Right renal cortex interstitium (tissue), 3 donors: ENCODE measurements around the gene RNASE4. TPM values are rescaled to one million over a fixed set of nuclear protein-coding genes. Genes with fewer than 3 reads are reported as not detected.
A peak's percentile ranks its signal among the peaks of the same experiment; 100 is the strongest.
"Not testable (repeated sequence)": the region's sequence is repeated elsewhere in the genome, so short reads cannot be mapped to it uniquely, and the experiment has no call there.

Experiments
- DNase-seq, 3 donors: peaks; one replicate each; pipeline ENCODE4 v3.0.0-alpha.2; 2013; ENCODE audit warnings: low read depth in 3 of 3, low spot score in 2 of 3
- polyA plus RNA-seq, 3 donors: library from polyadenylated mRNA; unstranded; fragments of 120-200 nt; gene quantifications; one replicate each; pipeline ENCODE4 v1.2.1, GENCODE V29; 2013; ENCODE audit not compliant: insufficient read length in 3 of 3

The RNASE4 gene
- polyA plus RNA-seq, 3 donors: 2.1 to 7.0 (median 2.6) TPM

DNA sequence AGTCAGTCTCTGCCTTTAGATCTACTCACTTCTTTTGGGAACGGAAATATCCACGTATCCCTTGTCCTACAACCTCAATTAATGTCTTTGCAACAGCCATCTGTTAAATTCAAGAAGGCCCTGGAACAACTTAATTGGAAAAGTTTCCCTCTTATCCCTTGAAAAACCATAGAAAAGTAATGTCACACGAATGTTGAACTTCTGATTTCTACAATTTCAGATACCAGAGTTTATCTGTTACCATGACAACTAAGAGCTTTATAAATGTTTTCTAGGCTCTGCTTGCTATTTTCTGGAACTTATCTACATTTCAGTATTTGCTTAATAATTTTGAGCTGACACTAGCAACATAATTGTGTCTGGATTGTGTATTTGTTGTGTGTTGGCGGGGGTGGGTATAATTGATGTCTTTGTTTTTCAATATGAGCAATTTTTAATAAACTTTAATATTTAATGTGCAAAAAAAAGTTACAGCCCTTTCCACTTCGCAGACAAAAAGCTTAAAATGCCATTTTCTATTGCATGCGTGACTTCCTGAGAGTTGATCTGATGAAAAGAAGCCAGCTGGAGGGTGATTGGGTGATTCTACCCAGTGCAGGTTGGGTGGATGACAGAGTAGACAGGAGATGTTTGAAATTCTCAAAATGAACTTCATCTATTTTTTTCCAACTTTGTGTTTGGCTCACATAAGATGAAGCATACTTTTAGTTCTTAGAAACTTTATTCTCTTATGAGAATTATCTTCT lies 49.5 kb downstream of the RNASE4 start:
- no peak for DNase-seq

DNA sequence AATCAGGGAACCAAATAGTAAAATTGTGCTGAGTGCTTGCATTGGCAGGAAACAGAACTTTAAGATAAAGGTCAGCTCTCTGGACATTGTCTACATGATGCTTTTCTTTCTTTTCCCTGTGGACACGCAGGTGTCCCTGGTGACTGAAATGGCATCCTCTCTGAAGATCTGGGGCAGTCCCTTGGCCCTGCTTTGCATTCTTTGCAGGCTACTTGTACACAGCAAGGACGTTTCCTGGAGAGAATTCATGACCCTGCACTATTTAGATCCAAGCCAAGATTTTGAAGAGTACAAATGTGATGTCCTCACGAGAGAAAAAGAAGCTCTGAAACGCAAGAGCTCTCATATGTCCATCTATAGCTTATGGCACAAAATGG lies 50.1 kb downstream of the RNASE4 start:
- DNase-seq: no peak

DNA sequence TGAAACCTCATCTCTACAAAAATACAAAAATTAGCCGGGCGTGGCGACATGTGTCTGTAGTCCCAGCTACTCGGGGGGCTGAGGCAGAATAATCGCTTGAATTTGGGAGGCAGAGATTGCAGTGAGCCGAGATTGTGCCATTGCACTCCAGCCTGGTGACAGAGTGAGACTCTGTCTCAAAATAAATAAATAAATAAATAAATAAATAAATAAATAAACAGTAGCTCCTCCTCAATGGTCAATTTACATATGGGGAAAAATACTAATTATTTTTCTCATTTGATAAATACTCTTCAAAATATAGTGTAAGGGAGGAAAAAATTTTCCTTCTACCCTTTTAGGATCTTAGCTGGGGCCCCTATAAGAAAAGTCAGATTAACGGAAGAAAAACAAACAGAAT lies 53.9 kb downstream of the RNASE4 start:
- DNase-seq: not testable (repeated sequence)

DNA sequence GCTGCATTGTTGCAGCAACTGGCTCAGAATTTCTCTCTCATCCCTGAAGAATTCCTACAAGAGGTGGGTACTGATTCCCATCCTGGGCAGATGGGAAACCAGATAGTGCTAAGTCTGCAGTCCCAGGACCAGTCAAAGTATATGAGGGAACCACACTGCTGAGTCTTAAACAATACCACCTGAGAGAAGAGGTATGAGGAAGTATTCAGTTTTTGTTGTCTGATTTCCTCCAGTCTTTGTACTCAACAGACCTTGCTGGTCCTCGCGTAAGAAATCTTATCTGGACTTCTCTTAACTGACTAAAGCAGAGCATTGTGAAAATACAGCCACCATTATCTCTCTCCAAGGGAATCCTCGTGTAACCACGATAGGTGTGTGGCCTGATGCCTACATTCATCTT lies 57.8 kb downstream of the RNASE4 start:
- no peak for DNase-seq

DNA sequence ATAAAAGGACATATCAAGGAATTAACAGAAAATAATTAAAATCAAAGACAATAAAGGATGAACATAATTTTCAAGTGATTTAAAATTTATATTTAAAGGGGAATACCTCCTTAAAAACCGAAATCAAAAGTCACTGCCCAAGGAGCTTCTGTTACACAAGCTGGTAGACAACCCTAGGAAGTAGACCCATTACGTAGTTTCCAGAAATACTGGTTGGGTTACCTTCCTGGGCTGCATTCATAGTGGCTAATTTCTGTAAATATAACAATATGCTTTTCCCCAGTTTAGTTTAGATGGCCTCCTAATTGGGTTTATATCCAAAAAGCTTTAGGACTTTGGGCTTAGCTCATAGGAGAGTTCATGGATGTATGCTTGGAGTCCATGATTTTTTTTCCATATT lies 59.2 kb downstream of the RNASE4 start:
- DNase-seq: peak in 1 of 3 donors; percentile 1

DNA sequence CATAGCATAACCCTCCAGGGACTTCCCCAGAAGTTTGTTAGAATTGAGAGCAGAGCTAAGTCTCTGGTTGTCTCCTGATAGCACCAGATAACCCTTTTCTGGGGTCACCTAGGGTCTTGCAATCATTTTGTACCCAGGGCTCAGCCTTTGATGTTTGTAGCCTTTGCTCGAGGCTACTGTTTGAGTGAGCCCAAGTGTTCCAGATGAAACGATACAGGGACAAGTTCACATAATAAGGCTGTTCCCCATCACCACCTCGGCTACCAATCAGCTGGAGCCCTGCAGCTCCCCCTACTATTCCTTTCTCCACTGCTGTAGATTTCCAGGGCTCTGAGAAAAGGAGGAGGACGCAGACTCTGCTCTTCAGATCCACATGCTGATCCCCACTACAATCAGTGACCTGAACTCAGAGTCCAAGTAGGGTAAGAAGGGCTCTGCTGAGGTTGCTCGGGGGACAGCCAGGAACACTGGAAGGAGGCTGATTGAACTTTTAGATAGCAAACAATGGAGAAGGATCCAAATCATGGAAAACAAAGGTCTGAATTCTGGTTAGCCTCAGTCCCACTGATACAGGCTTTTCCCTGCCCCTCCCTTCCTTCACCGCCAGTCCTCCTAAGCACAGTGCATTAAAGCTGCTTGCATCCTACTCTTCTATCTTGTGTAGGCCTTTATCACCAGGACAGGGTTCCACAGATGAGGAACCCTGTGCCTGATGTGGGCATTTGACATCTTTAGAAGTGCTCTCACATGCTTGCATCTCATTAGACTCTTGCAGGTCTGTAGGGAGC lies 61.4 kb downstream of the RNASE4 start, which contains the start of gene EDDM3A:
Gene EDDM3A (plus strand): TSS at position 317 of the 788 bp plus-strand sequence. CDS start 1,694 bp downstream, outside the sequence.
- no peak for DNase-seq

DNA sequence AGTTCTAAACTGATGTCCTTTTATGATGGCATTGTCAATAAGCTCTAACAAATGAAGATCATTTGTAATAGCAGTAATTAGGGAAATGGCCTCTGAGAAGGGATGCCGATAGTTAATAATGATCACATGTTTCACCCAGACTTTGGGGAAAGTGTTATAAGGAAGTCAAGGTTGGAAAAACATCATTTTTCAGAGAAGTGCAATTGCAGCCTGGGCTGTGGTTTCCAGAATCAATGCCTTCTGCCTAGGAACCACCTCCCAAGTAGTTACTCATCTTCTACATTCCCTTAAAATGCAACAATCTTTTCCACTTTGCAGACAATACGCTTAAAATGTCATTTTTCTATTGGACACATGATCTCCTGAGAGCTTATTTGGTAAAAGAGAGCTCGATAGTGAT lies 62.2 kb downstream of the RNASE4 start:
- no peak for DNase-seq

DNA sequence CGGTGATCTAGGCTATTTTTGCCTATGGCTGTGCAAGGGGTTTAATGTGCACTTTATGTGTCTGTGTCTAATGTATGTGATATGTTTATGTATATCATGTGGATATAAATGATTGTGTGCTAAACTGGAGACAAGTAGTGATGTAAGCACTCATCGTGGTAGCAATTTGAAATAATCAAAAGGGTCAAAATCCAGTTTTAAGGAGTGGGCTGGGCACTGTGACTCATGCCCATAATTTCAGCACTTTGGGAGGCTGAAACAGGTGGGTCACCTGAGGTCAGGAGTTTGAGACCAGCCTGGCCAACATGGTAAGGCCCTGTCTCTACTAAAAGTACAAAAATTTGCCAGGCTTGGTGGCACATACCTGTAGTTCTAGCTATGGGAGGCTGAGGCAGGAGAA lies 64.1 kb downstream of the RNASE4 start:
- no peak for DNase-seq

DNA sequence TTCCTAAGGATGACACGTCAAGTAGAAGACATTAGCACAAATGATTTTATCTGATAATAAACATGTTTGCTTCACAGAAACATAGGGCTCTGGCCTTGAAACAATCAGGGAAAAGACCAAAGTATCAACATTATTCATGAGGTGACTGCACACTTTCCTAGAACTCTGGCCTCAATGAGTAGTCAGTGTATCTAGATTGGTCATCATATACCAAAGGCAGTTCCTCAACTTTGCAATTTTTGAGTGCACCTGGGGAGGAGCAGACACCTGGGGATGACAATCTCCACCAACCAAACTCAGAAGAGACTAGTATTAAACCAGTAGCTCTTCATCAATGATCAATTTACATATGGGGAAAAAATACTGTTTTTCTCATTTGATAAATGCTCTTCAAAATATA lies 65.8 kb downstream of the RNASE4 start:
- DNase-seq: no peak

Other genes starting within 250 kb of the RNASE4 start
- gene KLHL33, start 248.4 kb upstream of the RNASE4 start, polyA plus RNA-seq: under 1 TPM; 0.35 to 0.50 (median 0.45) TPM
- 10 to 100 TPM; 46.3 to 56.0 (median 55.0) TPM for gene OSGEP, start 229.7 kb upstream of the RNASE4 start, polyA plus RNA-seq
- gene APEX1, start 229.3 kb upstream of the RNASE4 start, polyA plus RNA-seq: 100 to 1,000 TPM; 315 to 334 (median 325) TPM
- 10 to 100 TPM; 31.2 to 40.7 (median 32.7) TPM for gene PIP4P1, start 223.1 kb upstream of the RNASE4 start, polyA plus RNA-seq
- gene PNP, start 215.2 kb upstream of the RNASE4 start, polyA plus RNA-seq: 10 to 100 TPM; 65.3 to 72.8 (median 71.7) TPM
- under 1 TPM in 1 of 3 donors, not detected in 2; 0.18 TPM for gene RNASE10, start 179.0 kb upstream of the RNASE4 start, polyA plus RNA-seq
- not detected for gene RNASE9, start 123.5 kb upstream of the RNASE4 start, polyA plus RNA-seq
- not detected for gene RNASE11, start 96.6 kb upstream of the RNASE4 start, polyA plus RNA-seq
- not detected for gene RNASE12, start 93.2 kb upstream of the RNASE4 start, polyA plus RNA-seq
- not detected for gene OR6S1, start 42.9 kb upstream of the RNASE4 start, polyA plus RNA-seq
- 1 to 10 TPM; 3.8 to 4.8 (median 3.8) TPM for gene ANG, start 4.2 kb downstream of the RNASE4 start, polyA plus RNA-seq
- under 1 TPM in 2 of 3 donors, not detected in 1; 0.18 to 0.28 TPM for gene EDDM3A, start 61.3 kb downstream of the RNASE4 start, polyA plus RNA-seq
- under 1 TPM; 0.14 to 0.47 (median 0.14) TPM for gene EDDM3B, start 83.8 kb downstream of the RNASE4 start, polyA plus RNA-seq
- gene RNASE6, start 96.7 kb downstream of the RNASE4 start, polyA plus RNA-seq: 1 to 10 TPM; 6.5 to 7.7 (median 7.4) TPM
- gene RNASE1, start 118.3 kb downstream of the RNASE4 start, polyA plus RNA-seq: 100 to 1,000 TPM; 148 to 180 (median 175) TPM
- 1 to 10 TPM in 1 of 3 donors, under 1 TPM in 1, not detected in 1; 0.44 to 1.1 TPM for gene RNASE3, start 206.8 kb downstream of the RNASE4 start, polyA plus RNA-seq